ENCODE results near the gene LCNL1. TPM values are rescaled to one million over a fixed set of nuclear protein-coding genes. Genes with fewer than 3 reads are reported as not detected.

Gene LCNL1
- total RNA-seq, 1 donor from 2014 or later = 1.9 TPM

DNA sequence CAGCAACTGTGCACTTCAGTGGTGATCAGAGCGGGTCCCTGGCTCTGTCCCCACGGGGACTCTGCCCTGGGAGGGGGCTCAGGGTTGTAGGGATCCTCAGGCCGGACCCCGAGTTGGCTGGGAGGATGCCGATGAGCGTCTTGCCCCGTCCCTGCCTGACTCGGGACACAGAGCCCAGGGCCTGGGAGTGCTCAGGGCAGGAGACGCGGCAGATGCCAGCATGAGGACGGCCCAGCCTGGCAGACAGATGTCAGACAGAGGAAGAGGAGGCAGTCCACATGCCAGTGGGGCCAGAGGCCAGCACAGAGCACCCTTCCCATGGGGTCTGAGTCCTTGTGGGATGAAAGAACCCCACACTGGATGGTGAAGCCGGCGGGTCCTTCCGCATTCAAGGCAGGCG lies 19.5 kb upstream of the LCNL1 start:
- H3K4me3 ChIP-seq = no peak overlapping the region
- no peak for DNase-seq

GRCh38 chr9:136963751-136964150 lies 19.0 kb upstream of the LCNL1 start:
- no peak for TF ChIP-seq CTCF (IDR thresholded peaks at IDR 0.05)
- no peak for DNase-seq
- no peaks in the 10 kb centered on the region for H3K36me3 ChIP-seq
- H3K27me3 ChIP-seq (ENCODE audit: low read depth) = no peaks in the 10 kb centered on the region
- H3K4me1 ChIP-seq = peaks cover 8% of the 10 kb centered on the region
- no peaks in the 10 kb centered on the region for H3K9me3 ChIP-seq
- no peak overlapping the region for H3K4me3 ChIP-seq
- no peak overlapping the region for H3K27ac ChIP-seq
- ATAC-seq = no peak
- intact Hi-C loops (cut with DNase I) = no loop called here

More for the DNA sequence above, 19.5 kb upstream of the LCNL1 start:
- H3K36me3 ChIP-seq = no peaks in the 10 kb centered on the region
- no peaks in the 10 kb centered on the region for H3K27me3 ChIP-seq (ENCODE audit: low read depth)
- no peaks in the 10 kb centered on the region for H3K9me3 ChIP-seq
- peaks cover 8% of the 10 kb centered on the region for H3K4me1 ChIP-seq
- TF ChIP-seq CTCF (IDR thresholded peaks at IDR 0.05) = no peak
- intact Hi-C loops (cut with DNase I) = no loop called here
- H3K27ac ChIP-seq = no peak overlapping the region
- ATAC-seq = no peak

GRCh38 chr9:136964171-136964689 lies 18.6 kb upstream of the LCNL1 start:
- peaks cover 8% of the 10 kb centered on the region for H3K4me1 ChIP-seq
- no peak for ATAC-seq
- H3K4me3 ChIP-seq = no peak overlapping the region
- H3K36me3 ChIP-seq = no peaks in the 10 kb centered on the region
- H3K27me3 ChIP-seq (ENCODE audit: low read depth) = no peaks in the 10 kb centered on the region
- intact Hi-C loops (cut with DNase I) = no loop called here
- no peaks in the 10 kb centered on the region for H3K9me3 ChIP-seq
- DNase-seq = no peak
- TF ChIP-seq CTCF (IDR thresholded peaks at IDR 0.05) = no peak
- H3K27ac ChIP-seq = no peak overlapping the region

- DNase-seq = no peak
- intact Hi-C loops (cut with DNase I) = no loop called here
- Histone ChIP-seq H3K9me3 (no peaks in the 10 kb centered on the region), H3K27me3 (ENCODE audit: low read depth) (no peaks in the 10 kb centered on the region), H3K27ac (no peak overlapping the region), H3K4me1 (peaks cover 8% of the 10 kb centered on the region), H3K36me3 (no peaks in the 10 kb centered on the region), H3K4me3 (no peak overlapping the region)
- ATAC-seq = no peak
- no peak for TF ChIP-seq CTCF (IDR thresholded peaks at IDR 0.05)
Measured at GRCh38 chr9:136964833-136965422, 17.9 kb upstream of the LCNL1 start.

DNA sequence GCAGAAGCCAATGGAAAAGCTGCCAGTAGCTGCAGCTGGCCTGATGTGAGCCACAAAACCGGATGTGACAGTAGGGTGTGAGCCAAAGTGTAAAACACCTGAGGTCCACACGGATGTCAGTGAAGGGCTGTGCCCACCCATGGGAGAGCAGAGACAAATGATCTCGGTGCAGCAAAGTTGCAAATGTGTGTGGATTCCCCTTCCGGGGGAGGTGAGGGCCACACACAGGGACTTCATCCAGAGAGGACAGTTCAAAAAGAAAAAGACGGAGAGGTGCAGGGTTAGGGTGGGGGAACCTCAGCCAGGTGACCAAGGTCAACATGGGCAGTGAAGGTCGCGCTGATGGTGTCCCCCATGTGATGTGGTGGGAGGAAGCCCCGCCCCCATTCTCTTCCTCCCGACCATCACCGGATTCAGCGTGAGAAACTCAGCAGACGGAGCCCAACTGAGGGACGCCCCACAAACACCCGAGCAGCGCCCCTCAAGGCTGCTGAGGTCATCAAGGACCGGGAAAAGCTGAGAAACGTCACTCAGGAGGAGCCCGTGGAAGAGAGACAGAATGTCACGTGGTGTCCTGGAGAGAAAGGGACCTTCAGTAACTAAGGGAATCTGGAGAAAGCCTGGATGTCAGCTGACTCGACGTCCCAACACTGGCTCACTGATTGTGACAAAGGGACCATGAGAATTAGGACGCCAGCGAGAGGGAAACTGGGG lies 16.9 kb upstream of the LCNL1 start:
- no peak for TF ChIP-seq CTCF (IDR thresholded peaks at IDR 0.05)
- Histone ChIP-seq H3K27ac (no peak overlapping the region), H3K36me3 (no peaks in the 10 kb centered on the region), H3K27me3 (ENCODE audit: low read depth) (no peaks in the 10 kb centered on the region), H3K9me3 (no peaks in the 10 kb centered on the region), H3K4me3 (no peak overlapping the region), H3K4me1 (peaks cover 8% of the 10 kb centered on the region)
- ATAC-seq (peak in 1 of 2 donors; percentile 5), DNase-seq (no peak)
- intact Hi-C loops (cut with DNase I) = no loop called here

All from lower lobe of right lung (tissue), 2 donors.